HepG2 (cell line): ENCODE data around the gene HSD11B1. TPM values are rescaled to one million over a fixed set of nuclear protein-coding genes. Genes with fewer than 3 reads are reported as not detected.

ENCODE experiments used
- ATAC-seq: fragments of 200-7000 bp; cut with Tn5 transposase; 3 replicates; pipeline ENCODE4 v1.9.1; 2020; ENCODE audit warnings: mild to moderate bottlenecking, moderate library complexity
- BruUV-seq: library from RNA; stranded (reverse); fragments of 400-500 nt; replicated peaks from 2 replicates; lab custom pipeline; 2021; lab: Mats Ljungman, UMichigan
- CTCF ChIA-PET: fragments of 300-600 bp; formaldehyde crosslinking; extraction: SDS; loops from one replicate; lab custom pipeline; 2021; ENCODE audit warnings: low total read pairs, inconsistent platforms, low intra/inter-chr PET ratio; lab: Yijun Ruan, JAX
- POLR2A ChIA-PET: fragments of 350-600 bp; sonication (Branson Sonifier 250); formaldehyde crosslinking; loops from one replicate; lab custom pipeline; 2020; ENCODE audit warnings: antibody characterized with exemption, inconsistent platforms; lab: Yijun Ruan, JAX
- DNase-seq: peaks from one replicate; pipeline ENCODE4 v3.0.0-alpha.2; 2015; ENCODE audit warnings: low spot score
- FAIRE-seq: peaks from 3 replicates; lab custom pipeline; 2011; peaks lifted over from hg19 to GRCh38; lab: Jason Lieb, UNC
- H2AFZ ChIP-seq: one replicate; pipeline ENCODE4 v1.6.1; 2011; ENCODE audit warnings: low read length, inconsistent platforms
- H3K27ac ChIP-seq: fragments of 300-600 bp; 3 replicates; pipeline ENCODE4 v1.8.0; 2011; ENCODE audit warnings: mixed run types, mild to moderate bottlenecking, mixed read lengths, low read length, inconsistent platforms; ENCODE audit not compliant: insufficient read depth; ENCODE audit errors: extremely low read length
- H3K27me3 ChIP-seq, 2 experiments: fragments of 200-600 bp in 1 of 2; 2 replicates in 1 of 2; 3 replicates in 1 of 2; pipeline versions ENCODE4 v1.6.0 to v1.8.0; 2011; ENCODE audit warnings: low read length in 2 of 2, mild to moderate bottlenecking in 2 of 2, moderate library complexity in 2 of 2, inconsistent platforms in 1 of 2; ENCODE audit not compliant: insufficient read depth in 2 of 2, control insufficient read depth in 1 of 2
- H3K36me3 ChIP-seq, 2 experiments: fragments of 200-600 bp in 1 of 2; replicated peaks in 1 of 2; 2 replicates in 1 of 2; 3 replicates in 1 of 2; pipeline versions ENCODE4 v1.5.1 to v1.8.0; 2011; ENCODE audit warnings: low read length in 2 of 2, inconsistent platforms in 1 of 2; ENCODE audit not compliant: insufficient read depth in 2 of 2, control insufficient read depth in 1 of 2
- H3K4me1 ChIP-seq: 2 replicates; pipeline ENCODE4 v1.5.1; 2012; ENCODE audit warnings: low read length, inconsistent platforms; ENCODE audit not compliant: insufficient read depth
- H3K4me2 ChIP-seq: 2 replicates; pipeline ENCODE4 v1.6.0; 2011; ENCODE audit warnings: low read depth, low read length, inconsistent platforms
- H3K4me3 ChIP-seq, 3 experiments: fragments of 200-600 bp in 1 of 3; sonication (generic), shearing (Covaris generic) in 1 of 3; replicated peaks in 1 of 3; 2 replicates each; pipeline ENCODE4 v1.5.1; 2011 to 2016; ENCODE audit warnings: low read length in 3 of 3, inconsistent platforms in 2 of 3, low read depth in 2 of 3, mild to moderate bottlenecking in 2 of 3, control low read depth in 1 of 3, mixed read lengths in 1 of 3; ENCODE audit not compliant: insufficient read depth in 1 of 3
- H3K79me2 ChIP-seq: one replicate; pipeline ENCODE4 v1.6.1; 2011; ENCODE audit warnings: low read length, inconsistent platforms; ENCODE audit not compliant: insufficient read depth
- H3K9ac ChIP-seq: 2 replicates; pipeline ENCODE4 v1.6.0; 2011; ENCODE audit warnings: mild to moderate bottlenecking, low read depth, low read length, inconsistent platforms; ENCODE audit not compliant: insufficient read depth
- H3K9me3 ChIP-seq: 2 replicates; pipeline ENCODE4 v1.5.1; 2012; ENCODE audit warnings: mild to moderate bottlenecking, low read length
- H4K20me1 ChIP-seq: 2 replicates; pipeline ENCODE4 v1.6.0; 2011; ENCODE audit warnings: inconsistent platforms, mild to moderate bottlenecking, low read length, moderate library complexity; ENCODE audit not compliant: insufficient read depth
- ARID2 ChIP-seq: sonication (generic); formaldehyde crosslinking; IDR thresholded peaks from 2 replicates; pipeline ENCODE4 v1.8.1; 2022; ENCODE audit warnings: mild to moderate bottlenecking, missing genetic modification reagents, borderline replicate concordance
- KLF13 ChIP-seq: sonication (generic); formaldehyde crosslinking; IDR thresholded peaks from 2 replicates; pipeline ENCODE4 v1.4.0; 2020; ENCODE audit warnings: mild to moderate bottlenecking, missing genetic modification reagents
- LBX2 ChIP-seq: sonication (generic); formaldehyde crosslinking; IDR thresholded peaks from 2 replicates; pipeline ENCODE4 v1.5.0; 2020; ENCODE audit warnings: missing genetic modification reagents, mild to moderate bottlenecking, borderline replicate concordance
- NBN ChIP-seq: fragments of 450-650 bp; conservative IDR thresholded peaks from 2 replicates; pipeline ENCODE4 v1.6.1; 2017
- NR2F2 ChIP-seq: IDR thresholded peaks from 2 replicates; pipeline ENCODE4 v1.6.1; 2012; ENCODE audit warnings: low read depth, inconsistent platforms, borderline replicate concordance
- PHF20 ChIP-seq: sonication (generic); formaldehyde crosslinking; IDR thresholded peaks from 2 replicates; pipeline ENCODE4 v1.5.0; 2020; ENCODE audit warnings: mild to moderate bottlenecking, missing genetic modification reagents
- RBM39 ChIP-seq: fragments of 200-400 bp; formaldehyde crosslinking; IDR thresholded peaks from one replicate; pipeline ENCODE4 v1.6.1; 2018; ENCODE audit warnings: antibody characterized with exemption, mild to moderate bottlenecking, low read depth, low read length; ENCODE audit not compliant: poor library complexity, severe bottlenecking
- SETDB1 ChIP-seq: sonication (generic); formaldehyde crosslinking; IDR thresholded peaks from 2 replicates; pipeline ENCODE4 v1.5.1; 2020; ENCODE audit warnings: missing genetic modification reagents, mild to moderate bottlenecking, borderline replicate concordance
- SNAPC2 ChIP-seq: sonication (generic); formaldehyde crosslinking; IDR thresholded peaks from 2 replicates; pipeline ENCODE4 v1.8.1; 2022; ENCODE audit warnings: mild to moderate bottlenecking, missing genetic modification reagents
- SSRP1 ChIP-seq: IDR thresholded peaks from 2 replicates; pipeline ENCODE4 v1.6.1; 2016; ENCODE audit warnings: control low read depth
- ZFP37 ChIP-seq: sonication (generic); formaldehyde crosslinking; IDR thresholded peaks from 2 replicates; pipeline ENCODE4 v1.4.0; 2020; ENCODE audit warnings: missing genetic modification reagents, borderline replicate concordance
- ZNF10 ChIP-seq: sonication (generic); formaldehyde crosslinking; IDR thresholded peaks from 2 replicates; pipeline ENCODE4 v1.4.0; 2020; ENCODE audit warnings: mild to moderate bottlenecking, low read depth, missing genetic modification reagents, borderline replicate concordance
- ZNF205 ChIP-seq: IDR thresholded peaks from 2 replicates; pipeline ENCODE4 v1.6.1; 2018; ENCODE audit warnings: missing biosample characterization, missing genetic modification reagents
- ZNF550 ChIP-seq: sonication (generic); formaldehyde crosslinking; IDR thresholded peaks from 2 replicates; pipeline ENCODE4 v1.4.0; 2020; ENCODE audit warnings: mild to moderate bottlenecking, missing genetic modification reagents, borderline replicate concordance
- ZNF598 ChIP-seq: sonication (generic); formaldehyde crosslinking; IDR thresholded peaks from 2 replicates; pipeline ENCODE4 v1.5.1; 2020; ENCODE audit warnings: mild to moderate bottlenecking, missing genetic modification reagents, borderline replicate concordance
- ZNF878 ChIP-seq: sonication (generic); formaldehyde crosslinking; IDR thresholded peaks from 2 replicates; pipeline ENCODE4 v1.8.1; 2023; ENCODE audit warnings: mild to moderate bottlenecking, missing genetic modification reagents, moderate library complexity
- ZNF879 ChIP-seq: sonication (generic); formaldehyde crosslinking; IDR thresholded peaks from 2 replicates; pipeline ENCODE4 v1.8.1; 2023; ENCODE audit warnings: missing genetic modification reagents
- WGBS: methylation state at CpG from one replicate; pipeline ENCODE4 v1.1.6; 2017; ENCODE audit warnings: low lambda C conversion rate; 5-methylcytosine and 5-hydroxymethylcytosine counted together
- in situ Hi-C: cut with HindIII; loops from 2 replicates; pipeline ENCODE4 v1.10.0; 2017; ENCODE audit warnings: low pct_unique_long_range_greater_than_20kb; ENCODE audit not compliant: extremely low pct_ligation_motif_present
- intact Hi-C: fragments of 100-400 bp; cut with micrococcal nuclease; formaldehyde crosslinking; loops from one replicate; pipeline ENCODE4 v1.10.0; 2022; ENCODE audit not compliant: unreplicated experiment
- polyA plus RNA-seq, 8 experiments: library from polyadenylated mRNA; depleted of rRNA in 3 of 8; stranded (reverse) in 7 of 8; unstranded in 1 of 8; fragments of >200 nt; fragmentation: Illumina TruSeq in 4 of 8; extraction: Trizol in 4 of 8; gene quantifications; 2 replicates each; pipeline versions ENCODE4 v1.2.1 to v1.2.3, GENCODE V29; 2011 to 2016; ENCODE audit warnings: low read depth in 4 of 8, missing spikeins in 1 of 8, mixed read lengths in 1 of 8; ENCODE audit not compliant: insufficient read depth in 1 of 8
- total RNA-seq, 5 experiments: library from RNA; depleted of rRNA; stranded (reverse); fragments of >200 nt; fragmentation: Illumina TruSeq; extraction: Trizol; gene quantifications; 2 replicates each; pipeline ENCODE4 v1.2.3, GENCODE V29; 2016; ENCODE audit warnings: low read depth in 1 of 5
- TF ChIP-seq, protein P1 (sequence below): sonication (generic); formaldehyde crosslinking; IDR thresholded peaks from 2 replicates; pipeline ENCODE4 v1.5.0; 2020; ENCODE audit warnings: mild to moderate bottlenecking, missing genetic modification reagents

HSD11B1 gene
- total and polyA plus RNA-seq, 2 of the 13 experiments (the other 11 are each of a cell fraction or from before 2014, with no cell fraction given), result not detected

DNA sequence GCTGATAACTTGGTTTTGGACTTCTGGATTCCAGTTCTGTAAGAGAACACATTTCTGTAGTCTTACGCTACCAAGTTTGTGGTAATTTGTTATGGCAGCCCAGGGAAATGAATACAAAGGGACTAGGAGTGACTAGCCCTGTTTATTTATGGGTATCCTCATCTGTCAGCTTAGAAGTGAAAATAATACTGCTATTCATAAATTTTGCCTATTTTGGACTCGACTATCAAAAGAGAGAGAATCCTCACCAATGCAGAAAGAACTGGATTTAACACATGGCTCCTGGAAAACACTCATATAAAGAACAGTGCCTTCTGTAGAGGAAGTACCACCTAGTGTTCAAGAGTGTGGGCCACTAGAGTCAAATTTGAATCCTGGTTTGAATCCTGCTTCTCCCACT lies 22.6 kb downstream of the HSD11B1 start:
- H3K36me3 ChIP-seq, result no peaks in the 10 kb centered on the region
- no peaks in the 10 kb centered on the region for H3K27me3 ChIP-seq
- TF ChIP-seq ZNF878 (CRISPR knock-in tag) (no peak), ZNF10 (CRISPR knock-in tag) (no peak), SNAPC2 (no peak), ZNF598 (CRISPR knock-in tag) (no peak), KLF13 (CRISPR knock-in tag) (no peak), ZNF205 (CRISPR knock-in tag) (no peak)
- no peak for FAIRE-seq
- DNase-seq, result no peak
- in situ Hi-C loops (no loop called here), intact Hi-C loops (no loop called here)
- H3K9ac ChIP-seq, result no peak overlapping the region
- no peak overlapping the region for H3K4me2 ChIP-seq
- H3K4me3 ChIP-seq, result no peak overlapping the region
- no peak overlapping the region for H3K27ac ChIP-seq
- ATAC-seq, result no peak
- H3K79me2 ChIP-seq, result no peaks in the 10 kb centered on the region
- H2AFZ ChIP-seq, result no peak overlapping the region
- H3K4me1 ChIP-seq, result no peaks in the 10 kb centered on the region
- H3K9me3 ChIP-seq, result no peaks in the 10 kb centered on the region
- ChIA-PET CTCF (no interaction called here), POLR2A (no interaction called here)
- H4K20me1 ChIP-seq, result no peaks in the 10 kb centered on the region
- BruUV-seq, result no TSS peak
- WGBS, result 0% methylated on average over 2 of the region's 2 CpGs

GRCh38 chr1:209727785-209728184 lies 23.1 kb downstream of the HSD11B1 start:
- in situ Hi-C loops (no loop called here), intact Hi-C loops (no loop called here)
- Histone ChIP-seq H3K4me1 (no peaks in the 10 kb centered on the region), H4K20me1 (no peaks in the 10 kb centered on the region), H3K9me3 (no peaks in the 10 kb centered on the region), H2AFZ (no peak overlapping the region), H3K9ac (no peak overlapping the region), H3K79me2 (no peaks in the 10 kb centered on the region), H3K27ac (no peak overlapping the region), H3K4me3 (no peak overlapping the region), H3K36me3 (no peaks in the 10 kb centered on the region), H3K4me2 (no peak overlapping the region), H3K27me3 (no peaks in the 10 kb centered on the region)
- ChIA-PET CTCF (no interaction called here), POLR2A (no interaction called here)
- FAIRE-seq, result no peak
- WGBS, result 19% methylated on average over 3 of the region's 3 CpGs
- DNase-seq, result no peak
- BruUV-seq, result no TSS peak
- no peak for ATAC-seq
- TF ChIP-seq SETDB1 (CRISPR knock-in tag) (no peak), SSRP1 (no peak), RBM39 (no peak), LBX2 (CRISPR knock-in tag) (no peak), ZNF550 (CRISPR knock-in tag) (no peak), NBN (no peak), PHF20 (CRISPR knock-in tag) (no peak), ZFP37 (CRISPR knock-in tag) (no peak), ARID2 (CRISPR knock-in tag) (no peak), NR2F2 (no peak), ZNF879 (no peak)
- TF ChIP-seq, protein P1, sequence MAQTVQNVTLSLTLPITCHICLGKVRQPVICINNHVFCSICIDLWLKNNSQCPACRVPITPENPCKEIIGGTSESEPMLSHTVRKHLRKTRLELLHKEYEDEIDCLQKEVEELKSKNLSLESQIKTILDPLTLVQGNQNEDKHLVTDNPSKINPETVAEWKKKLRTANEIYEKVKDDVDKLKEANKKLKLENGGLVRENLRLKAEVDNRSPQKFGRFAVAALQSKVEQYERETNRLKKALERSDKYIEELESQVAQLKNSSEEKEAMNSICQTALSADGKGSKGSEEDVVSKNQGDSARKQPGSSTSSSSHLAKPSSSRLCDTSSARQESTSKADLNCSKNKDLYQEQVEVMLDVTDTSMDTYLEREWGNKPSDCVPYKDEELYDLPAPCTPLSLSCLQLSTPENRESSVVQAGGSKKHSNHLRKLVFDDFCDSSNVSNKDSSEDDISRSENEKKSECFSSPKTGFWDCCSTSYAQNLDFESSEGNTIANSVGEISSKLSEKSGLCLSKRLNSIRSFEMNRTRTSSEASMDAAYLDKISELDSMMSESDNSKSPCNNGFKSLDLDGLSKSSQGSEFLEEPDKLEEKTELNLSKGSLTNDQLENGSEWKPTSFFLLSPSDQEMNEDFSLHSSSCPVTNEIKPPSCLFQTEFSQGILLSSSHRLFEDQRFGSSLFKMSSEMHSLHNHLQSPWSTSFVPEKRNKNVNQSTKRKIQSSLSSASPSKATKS (CRISPR knock-in tag), result no peak
